SU-DHL-6 (cell line): ENCODE results near the gene LRRC49.

Experiments used
- H2AFZ ChIP-seq: fragments of 200-600 bp; sonication (generic); 2 replicates; pipeline ENCODE4 v1.6.1; 2014; ENCODE audit warnings: low read depth, mild to moderate bottlenecking, moderate library complexity, mixed read lengths, antibody characterized with exemption, low read length; ENCODE audit not compliant: severe bottlenecking
- H3F3A ChIP-seq: fragments of 200-600 bp; shearing (Covaris generic); 2 replicates; pipeline ENCODE4 v1.6.0; 2016; ENCODE audit warnings: antibody characterized with exemption, mild to moderate bottlenecking; ENCODE audit not compliant: insufficient read depth
- H3K27ac ChIP-seq: fragments of 200-600 bp; sonication (generic); 2 replicates; pipeline ENCODE4 v1.5.1; 2016; ENCODE audit warnings: low read depth, mild to moderate bottlenecking, low read length, moderate library complexity, mixed read lengths
- H3K27me3 ChIP-seq: fragments of 200-600 bp; sonication (generic), shearing (Covaris generic); 2 replicates; pipeline ENCODE4 v1.6.0; 2014; ENCODE audit warnings: mild to moderate bottlenecking, low read length
- H3K36me3 ChIP-seq: fragments of 200-600 bp; sonication (generic); 2 replicates; pipeline ENCODE4 v1.6.1; 2014; ENCODE audit warnings: mild to moderate bottlenecking, low read length, mixed read lengths
- H3K4me2 ChIP-seq: fragments of 300-600, 200-600 bp; shearing (Covaris generic), sonication (generic); 2 replicates; pipeline ENCODE4 v1.6.0; 2014; ENCODE audit warnings: low read length, low read depth, mild to moderate bottlenecking; ENCODE audit not compliant: poor library complexity, severe bottlenecking
- H3K4me3 ChIP-seq: fragments of 200-600 bp; sonication (generic); 2 replicates; pipeline ENCODE4 v1.5.1; 2014; ENCODE audit warnings: antibody characterized with exemption, low read length, mild to moderate bottlenecking, mixed read lengths; ENCODE audit not compliant: insufficient read depth, poor library complexity, severe bottlenecking
- H3K79me2 ChIP-seq: fragments of 200-600 bp; sonication (generic); 2 replicates; pipeline ENCODE4 v1.6.1; 2014; ENCODE audit warnings: mild to moderate bottlenecking, low read length, moderate library complexity; ENCODE audit not compliant: insufficient read depth
- H3K9ac ChIP-seq: fragments of 200-600 bp; sonication (generic); 2 replicates; pipeline ENCODE4 v1.7.0; 2014; ENCODE audit warnings: mild to moderate bottlenecking, low read length
- H3K9me2 ChIP-seq: fragments of 200-600 bp; sonication (generic); replicated peaks from 2 replicates; pipeline ENCODE4 v1.6.1; 2014; ENCODE audit warnings: low read length; ENCODE audit not compliant: insufficient read depth
- H3K9me3 ChIP-seq: fragments of 200-600 bp; sonication (generic); 2 replicates; pipeline ENCODE4 v1.6.1; 2014; ENCODE audit warnings: low read length, mixed read lengths; ENCODE audit not compliant: insufficient read depth
- H4K20me1 ChIP-seq: fragments of 200-600 bp; sonication (generic); 2 replicates; pipeline ENCODE4 v1.6.1; 2014; ENCODE audit warnings: low read depth, mild to moderate bottlenecking, antibody characterized with exemption, low read length, moderate library complexity, mixed read lengths
- EZH2phosphoT487 ChIP-seq: fragments of 200-600 bp; sonication (generic), shearing (Covaris generic); conservative IDR thresholded peaks from 2 replicates; pipeline ENCODE4 v1.6.1; 2018; ENCODE audit warnings: mild to moderate bottlenecking, antibody characterized with exemption, low read length, moderate library complexity, mixed read lengths
- TF ChIP-seq, protein P1 (sequence below): fragments of 200-600 bp; sonication (generic); IDR thresholded peaks from one replicate; pipeline ENCODE4 v1.5.1; 2017; ENCODE audit warnings: antibody characterized with exemption, mild to moderate bottlenecking, low read length, moderate library complexity; ENCODE audit not compliant: insufficient read depth, poor library complexity, severe bottlenecking

LRRC49 gene

DNA sequence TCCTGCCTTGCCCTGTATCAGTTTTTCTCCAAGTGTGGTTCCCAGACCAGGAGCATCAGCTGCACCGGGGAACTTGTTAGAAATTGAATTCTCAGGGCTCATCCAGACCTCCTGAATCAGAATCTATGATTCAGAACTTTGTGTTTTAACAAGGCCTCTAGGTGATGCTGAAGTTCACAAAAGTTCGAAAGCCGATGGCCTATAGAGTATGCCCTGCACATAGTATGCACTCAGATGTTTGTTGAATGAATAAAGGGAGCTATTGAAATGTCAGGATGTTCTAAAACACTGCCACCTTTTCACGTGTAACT, 38.0 kb upstream of the LRRC49 start:
- no peaks in the 10 kb centered on the region for H3K79me2 ChIP-seq
- no peak overlapping the region for H3K4me3 ChIP-seq
- H2AFZ ChIP-seq: no peak overlapping the region
- no peaks in the 10 kb centered on the region for H3F3A ChIP-seq
- H3K27ac ChIP-seq: no peak overlapping the region
- H4K20me1 ChIP-seq: no peaks in the 10 kb centered on the region
- H3K36me3 ChIP-seq: no peaks in the 10 kb centered on the region
- H3K4me2 ChIP-seq: no peak overlapping the region
- H3K9ac ChIP-seq: no peak overlapping the region
- H3K27me3 ChIP-seq: no peaks in the 10 kb centered on the region
- no peaks in the 10 kb centered on the region for H3K9me3 ChIP-seq
- TF ChIP-seq, protein P1, sequence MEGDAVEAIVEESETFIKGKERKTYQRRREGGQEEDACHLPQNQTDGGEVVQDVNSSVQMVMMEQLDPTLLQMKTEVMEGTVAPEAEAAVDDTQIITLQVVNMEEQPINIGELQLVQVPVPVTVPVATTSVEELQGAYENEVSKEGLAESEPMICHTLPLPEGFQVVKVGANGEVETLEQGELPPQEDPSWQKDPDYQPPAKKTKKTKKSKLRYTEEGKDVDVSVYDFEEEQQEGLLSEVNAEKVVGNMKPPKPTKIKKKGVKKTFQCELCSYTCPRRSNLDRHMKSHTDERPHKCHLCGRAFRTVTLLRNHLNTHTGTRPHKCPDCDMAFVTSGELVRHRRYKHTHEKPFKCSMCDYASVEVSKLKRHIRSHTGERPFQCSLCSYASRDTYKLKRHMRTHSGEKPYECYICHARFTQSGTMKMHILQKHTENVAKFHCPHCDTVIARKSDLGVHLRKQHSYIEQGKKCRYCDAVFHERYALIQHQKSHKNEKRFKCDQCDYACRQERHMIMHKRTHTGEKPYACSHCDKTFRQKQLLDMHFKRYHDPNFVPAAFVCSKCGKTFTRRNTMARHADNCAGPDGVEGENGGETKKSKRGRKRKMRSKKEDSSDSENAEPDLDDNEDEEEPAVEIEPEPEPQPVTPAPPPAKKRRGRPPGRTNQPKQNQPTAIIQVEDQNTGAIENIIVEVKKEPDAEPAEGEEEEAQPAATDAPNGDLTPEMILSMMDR: no peak
- TF ChIP-seq EZH2phosphoT487: no peak
- H3K9me2 ChIP-seq: no peaks in the 10 kb centered on the region

DNA sequence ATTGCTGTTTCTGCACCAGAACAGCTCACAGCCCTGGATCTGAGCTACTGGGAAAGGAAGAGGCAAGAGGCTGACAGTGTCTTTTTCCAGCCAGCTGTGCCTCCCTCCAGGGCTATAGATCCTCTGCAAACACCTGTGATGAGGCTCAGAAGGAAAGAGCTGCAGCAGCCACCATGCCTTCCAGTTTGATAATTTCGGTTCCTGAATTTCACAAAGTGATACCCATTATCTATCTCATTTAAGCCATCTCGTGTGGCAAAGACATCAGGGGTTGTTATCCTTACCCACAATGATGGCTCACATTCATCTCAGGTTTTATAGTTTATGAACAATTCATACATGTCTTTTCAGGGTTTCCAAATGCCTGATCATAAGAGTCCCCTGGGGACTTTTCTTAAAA, 36.9 kb upstream of the LRRC49 start:
- H3F3A ChIP-seq: no peaks in the 10 kb centered on the region
- H3K9me3 ChIP-seq: no peaks in the 10 kb centered on the region
- TF ChIP-seq, protein P1: no peak
- no peak for TF ChIP-seq EZH2phosphoT487
- H3K27ac ChIP-seq: no peak overlapping the region
- H3K9me2 ChIP-seq: no peaks in the 10 kb centered on the region
- no peaks in the 10 kb centered on the region for H3K27me3 ChIP-seq
- H3K79me2 ChIP-seq: no peaks in the 10 kb centered on the region
- H3K4me3 ChIP-seq: no peak overlapping the region
- H4K20me1 ChIP-seq: no peaks in the 10 kb centered on the region
- H3K9ac ChIP-seq: no peak overlapping the region
- no peaks in the 10 kb centered on the region for H3K36me3 ChIP-seq
- no peak overlapping the region for H3K4me2 ChIP-seq
- no peak overlapping the region for H2AFZ ChIP-seq

DNA sequence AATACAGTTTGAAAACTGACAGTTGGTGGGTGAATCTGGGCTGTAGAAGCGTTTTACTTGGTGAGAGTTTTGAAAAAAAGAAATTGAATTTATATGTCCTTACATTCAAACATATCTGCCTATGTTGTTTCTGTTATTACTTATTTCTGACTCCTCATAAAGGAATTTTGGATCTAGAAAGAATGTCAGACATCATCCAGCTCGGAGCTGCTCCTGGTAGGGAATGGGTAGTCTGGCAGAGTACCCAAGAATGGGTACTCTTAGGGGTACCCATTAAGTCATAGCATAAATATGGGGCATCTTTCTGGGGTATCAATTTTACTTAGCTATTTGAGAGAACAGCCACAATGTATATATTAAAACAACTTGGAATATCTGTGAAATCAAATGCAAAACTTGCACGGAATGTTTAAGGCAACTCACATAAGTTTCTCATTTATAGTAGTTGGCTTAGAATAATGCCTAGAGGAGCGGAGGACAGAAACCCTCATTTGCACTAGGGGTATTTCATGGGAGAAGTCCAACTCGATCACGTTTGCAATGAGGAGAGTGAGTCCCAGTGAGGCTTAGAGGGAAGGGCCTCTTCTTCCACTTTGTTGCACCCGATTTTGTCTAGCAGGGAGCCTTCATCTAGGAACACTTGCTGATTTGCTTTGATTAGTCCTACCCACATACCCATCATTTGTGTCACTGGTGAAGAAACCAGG, 36.3 kb upstream of the LRRC49 start:
- TF ChIP-seq, protein P1: no peak
- H2AFZ ChIP-seq: no peak overlapping the region
- H4K20me1 ChIP-seq: no peaks in the 10 kb centered on the region
- no peaks in the 10 kb centered on the region for H3K79me2 ChIP-seq
- no peaks in the 10 kb centered on the region for H3F3A ChIP-seq
- no peak overlapping the region for H3K4me2 ChIP-seq
- no peaks in the 10 kb centered on the region for H3K9me3 ChIP-seq
- no peak overlapping the region for H3K9ac ChIP-seq
- H3K4me3 ChIP-seq: no peak overlapping the region
- H3K9me2 ChIP-seq: no peaks in the 10 kb centered on the region
- no peaks in the 10 kb centered on the region for H3K36me3 ChIP-seq
- H3K27me3 ChIP-seq: no peaks in the 10 kb centered on the region
- H3K27ac ChIP-seq: no peak overlapping the region
